ENCODE results near the gene PODN.

DNA sequence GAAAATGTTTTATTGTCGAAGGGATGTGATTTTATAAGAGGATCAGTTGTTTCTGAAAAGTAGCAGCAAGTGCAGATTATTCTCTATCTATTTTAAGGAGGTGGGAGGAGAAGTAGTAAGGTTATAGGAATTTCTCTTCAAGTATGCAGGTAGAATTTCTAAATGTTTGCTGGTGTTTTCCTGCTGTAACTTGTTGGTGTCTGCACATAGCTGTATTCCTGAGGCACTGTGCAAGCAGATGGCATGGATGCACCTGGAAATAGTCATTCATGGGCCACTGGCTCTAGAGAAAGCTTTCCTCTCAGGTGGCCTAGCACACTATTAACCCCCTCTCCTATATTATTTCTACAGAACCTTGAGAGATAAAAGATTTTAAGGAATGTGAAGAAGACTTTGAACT, 30.3 kb upstream of the PODN start:
- TF ChIP-seq, protein P1, sequence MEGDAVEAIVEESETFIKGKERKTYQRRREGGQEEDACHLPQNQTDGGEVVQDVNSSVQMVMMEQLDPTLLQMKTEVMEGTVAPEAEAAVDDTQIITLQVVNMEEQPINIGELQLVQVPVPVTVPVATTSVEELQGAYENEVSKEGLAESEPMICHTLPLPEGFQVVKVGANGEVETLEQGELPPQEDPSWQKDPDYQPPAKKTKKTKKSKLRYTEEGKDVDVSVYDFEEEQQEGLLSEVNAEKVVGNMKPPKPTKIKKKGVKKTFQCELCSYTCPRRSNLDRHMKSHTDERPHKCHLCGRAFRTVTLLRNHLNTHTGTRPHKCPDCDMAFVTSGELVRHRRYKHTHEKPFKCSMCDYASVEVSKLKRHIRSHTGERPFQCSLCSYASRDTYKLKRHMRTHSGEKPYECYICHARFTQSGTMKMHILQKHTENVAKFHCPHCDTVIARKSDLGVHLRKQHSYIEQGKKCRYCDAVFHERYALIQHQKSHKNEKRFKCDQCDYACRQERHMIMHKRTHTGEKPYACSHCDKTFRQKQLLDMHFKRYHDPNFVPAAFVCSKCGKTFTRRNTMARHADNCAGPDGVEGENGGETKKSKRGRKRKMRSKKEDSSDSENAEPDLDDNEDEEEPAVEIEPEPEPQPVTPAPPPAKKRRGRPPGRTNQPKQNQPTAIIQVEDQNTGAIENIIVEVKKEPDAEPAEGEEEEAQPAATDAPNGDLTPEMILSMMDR (IDR thresholded peaks at IDR 0.05 in 8 of 11, conservative IDR thresholded peaks at IDR 0.05 in 3 of 11), result no peak
- TF ChIP-seq POLR2A (IDR thresholded peaks at IDR 0.05), result no peak
